Ovary (tissue), 9 donors: Measurements from ENCODE around the gene LPCAT1. TPM values are rescaled to one million over a fixed set of nuclear protein-coding genes. Genes with fewer than 3 reads are reported as not detected.
A peak's percentile ranks its signal among the peaks of the same experiment; 100 is the strongest.

Experiments used
- DNase-seq, 5 donors: peaks; one replicate each; pipeline ENCODE4 v3.0.0-alpha.2; 2019 to 2020
- H3K27ac ChIP-seq, 2 donors: fragments of 200-600 bp; one replicate each; pipeline versions ENCODE4 v1.5.1 to v1.8.0; 2019 to 2022
- H3K27me3 ChIP-seq: fragments of 200-600 bp; one replicate; pipeline ENCODE4 v1.8.0; 2022
- H3K36me3 ChIP-seq: fragments of 200-600 bp; sonication (generic); one replicate; pipeline ENCODE4 v1.5.1; 2019
- H3K4me1 ChIP-seq: one replicate; pipeline ENCODE4 v1.8.1; 2013; ENCODE audit warnings: mild to moderate bottlenecking, moderate library complexity; ENCODE audit not compliant: insufficient read depth
- H3K4me3 ChIP-seq: fragments of 200-600 bp; sonication (generic); one replicate; pipeline ENCODE4 v1.5.1; 2017
- H3K9me3 ChIP-seq, 2 donors: fragments of 200-600 bp in 1 of 2; sonication (generic) in 1 of 2; one replicate each; pipeline versions ENCODE4 v1.5.1 to v1.8.1; 2013 to 2019; ENCODE audit warnings: mild to moderate bottlenecking in 1 of 2, moderate library complexity in 1 of 2
- CTCF ChIP-seq, 3 donors: fragments of 450-650 bp in 2 of 3; fragments of 200-600 bp in 1 of 3; IDR thresholded peaks; one replicate each; pipeline versions ENCODE4 v1.5.1 to v1.8.0; 2016 to 2022; ENCODE audit warnings: antibody characterized with exemption in 3 of 3, mild to moderate bottlenecking in 1 of 3
- EP300 ChIP-seq: sonication (generic); formaldehyde crosslinking; IDR thresholded peaks from one replicate; pipeline ENCODE4 v1.6.1; 2017; ENCODE audit warnings: antibody characterized with exemption
- POLR2A ChIP-seq: fragments of 450-650 bp; IDR thresholded peaks from one replicate; pipeline ENCODE4 v1.6.1; 2017; ENCODE audit warnings: antibody characterized with exemption, mild to moderate bottlenecking, moderate library complexity
- WGBS, 3 donors: extraction: QIAGEN DNeasy Blood & Tissue Kit in 1 of 3; methylation state at CpG; one replicate each; pipeline versions ENCODE4 v1.1.5 to v1.1.7; 2013 to 2017; 5-methylcytosine and 5-hydroxymethylcytosine counted together
- intact Hi-C, 4 donors: fragments of 100-400 bp; cut with DNase I; formaldehyde crosslinking; loops; one replicate each; pipeline versions ENCODE4 v1.11.0 to v1.15.1; 2022 to 2023
- polyA plus RNA-seq, 2 donors: library from polyadenylated mRNA; stranded (reverse); fragments of 200-250 nt in 1 of 2; fragments of 350-450 nt in 1 of 2; fragmentation: Illumina TruSeq in 1 of 2; extraction: RNeasy Lipid Tissue Mini Kit (QIAGEN cat#74804) in 1 of 2; gene quantifications; one replicate each; pipeline ENCODE4 v1.2.3, GENCODE V29; 2013 to 2014
- total RNA-seq, 7 donors: library from RNA; depleted of rRNA in 2 of 7; stranded (reverse); fragments of >200 nt in 2 of 7; fragmentation: NEBNext Ultra II Directional in 3 of 7; extraction: Animal tissue kit (Norgen Biotek cat#: 25700) in 3 of 7; gene quantifications; one replicate each; pipeline versions ENCODE4 v1.1.0 to v1.2.4, GENCODE V29; 2016 to 2023
- donor health status: DM: no; HTN: no; CAD: no; lungs with moderate emphysema.
- donor health status: DM: no; HTN: no; CAD: no.
- donor health status: Bipolar disorder and iron deficiency.
- donor health status: DM: yes; HTN: yes; CAD: no.
- donor health status: DM: no; HTN: no; CAD: no.
- donor health status: DM: yes; HTN: yes; CAD: no.

Gene LPCAT1
- total and polyA plus RNA-seq, 9 donors, result 13.0 to 57.1 (median 25.3) TPM

- 92 to 94% (median 93%) methylated on average over 37 of the region's 37 CpGs for WGBS, 3 donors
- no peaks in the 10 kb centered on the region for H3K27me3 ChIP-seq
- no peak overlapping the region for H3K4me3 ChIP-seq
- peak in 2 of 5 donors; percentile 10 to 28 for DNase-seq
- H3K27ac ChIP-seq, result no peak overlapping the region
- intact Hi-C loops, result no loop called here
- H3K36me3 ChIP-seq, result no peaks in the 10 kb centered on the region
- TF ChIP-seq EP300 (no peak), POLR2A (no peak), CTCF (IDR thresholded peaks at IDR 0.05) (no peak)
- no peaks in the 10 kb centered on the region for H3K9me3 ChIP-seq
- no peaks in the 10 kb centered on the region for H3K4me1 ChIP-seq
Measured at GRCh38 chr5:1466631-1467265, 57.0 kb downstream of the LPCAT1 start.

GRCh38 chr5:1465966-1466471 is 57.7 kb downstream of the LPCAT1 start:
- WGBS, 3 donors, result 94 to 95% (median 94%) methylated on average over 30 of the region's 30 CpGs
- peak in 2 of 5 donors; percentile 7 to 24 for DNase-seq

DNA sequence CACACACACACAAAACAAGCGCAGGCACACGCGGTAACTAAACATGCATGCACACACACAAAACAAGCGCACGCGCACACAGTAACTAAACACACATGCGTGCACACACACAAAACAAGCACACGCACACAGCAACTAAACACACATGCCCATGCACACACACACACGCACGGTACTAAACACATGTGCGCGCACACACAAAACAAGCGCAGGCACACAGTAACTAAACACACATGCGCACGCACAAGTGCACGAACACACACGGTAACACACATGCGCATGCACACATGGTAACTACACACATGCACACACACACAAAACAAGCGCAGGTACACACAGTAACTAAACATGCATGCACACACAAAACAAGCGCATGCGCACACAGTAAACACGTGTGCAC is 58.6 kb downstream of the LPCAT1 start:
- H3K36me3 ChIP-seq, result no peaks in the 10 kb centered on the region
- intact Hi-C loops, result no loop called here
- no peak overlapping the region for H3K4me3 ChIP-seq
- TF ChIP-seq POLR2A, result no peak
- TF ChIP-seq EP300, result no peak
- no peaks in the 10 kb centered on the region for H3K9me3 ChIP-seq
- no peak overlapping the region for H3K27ac ChIP-seq
- no peaks in the 10 kb centered on the region for H3K27me3 ChIP-seq
- 96 to 97% (median 97%) methylated on average over 22 of the region's 22 CpGs for WGBS, 3 donors
- H3K4me1 ChIP-seq, result no peaks in the 10 kb centered on the region
- no peak for DNase-seq

More at GRCh38 chr5:1465966-1466471, 57.7 kb downstream of the LPCAT1 start:
- intact Hi-C loops, result no loop called here
- no peak overlapping the region for H3K27ac ChIP-seq
- no peak overlapping the region for H3K4me3 ChIP-seq
- H3K36me3 ChIP-seq, result no peaks in the 10 kb centered on the region
- no peaks in the 10 kb centered on the region for H3K9me3 ChIP-seq
- TF ChIP-seq POLR2A, result no peak
- TF ChIP-seq EP300, result no peak
- no peak for TF ChIP-seq CTCF (IDR thresholded peaks at IDR 0.05)
- no peaks in the 10 kb centered on the region for H3K27me3 ChIP-seq
- H3K4me1 ChIP-seq, result no peaks in the 10 kb centered on the region

DNA sequence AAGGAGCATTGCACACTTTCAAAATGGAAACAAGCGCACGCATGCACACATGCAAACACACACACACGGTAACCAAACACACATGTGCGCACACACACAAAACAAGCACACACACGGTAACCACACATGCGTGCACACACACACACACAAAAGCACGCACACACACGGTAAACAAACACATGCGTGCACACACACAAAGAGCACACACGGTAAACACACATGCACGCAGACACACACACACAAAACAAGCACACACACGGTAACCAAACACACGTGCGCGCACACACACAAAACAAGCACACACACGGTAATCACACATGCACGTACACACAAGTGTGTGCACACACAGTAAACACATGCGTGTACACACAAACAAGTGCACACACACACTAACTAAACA is 59.2 kb downstream of the LPCAT1 start:
- TF ChIP-seq EP300 (no peak), CTCF (IDR thresholded peaks at IDR 0.05) (no peak), POLR2A (no peak)
- H3K27ac ChIP-seq, result no peak overlapping the region
- no peaks in the 10 kb centered on the region for H3K4me1 ChIP-seq
- intact Hi-C loops, result no loop called here
- DNase-seq, result no peak
- no peaks in the 10 kb centered on the region for H3K36me3 ChIP-seq
- H3K27me3 ChIP-seq, result no peaks in the 10 kb centered on the region
- no peak overlapping the region for H3K4me3 ChIP-seq
- H3K9me3 ChIP-seq, result no peaks in the 10 kb centered on the region
- WGBS, 3 donors, result 88 to 92% (median 92%) methylated on average over 18 of the region's 18 CpGs

DNA sequence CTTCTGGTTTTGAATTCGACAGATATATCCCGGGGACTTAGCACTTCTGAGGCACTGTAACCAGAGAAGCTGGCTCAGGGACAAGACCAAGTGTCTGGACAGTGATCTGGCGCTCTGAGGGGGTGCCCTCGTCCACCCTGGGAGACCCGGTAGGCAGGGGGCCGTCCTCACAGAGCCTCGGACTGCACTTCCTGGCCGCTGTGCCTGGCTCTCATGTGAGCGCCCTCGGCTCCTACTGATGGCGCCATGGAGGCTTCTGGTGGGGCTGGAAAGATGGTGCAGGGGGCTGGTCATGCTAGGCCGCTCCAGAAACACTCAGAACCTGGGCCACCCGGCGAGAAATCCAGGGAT is 59.7 kb downstream of the LPCAT1 start:
- Histone ChIP-seq H3K27ac (no peak overlapping the region), H3K36me3 (no peaks in the 10 kb centered on the region), H3K9me3 (no peaks in the 10 kb centered on the region), H3K4me1 (no peaks in the 10 kb centered on the region), H3K27me3 (no peaks in the 10 kb centered on the region), H3K4me3 (no peak overlapping the region)
- WGBS, 3 donors, result 91 to 93% (median 92%) methylated on average over 14 of the region's 14 CpGs
- no peak for TF ChIP-seq CTCF (IDR thresholded peaks at IDR 0.05)
- no peak for TF ChIP-seq EP300
- TF ChIP-seq POLR2A, result no peak
- intact Hi-C loops, result no loop called here
- peak in 1 of 5 donors; percentile 9 for DNase-seq
